ENCODE data around the gene JMJD7.

DNA sequence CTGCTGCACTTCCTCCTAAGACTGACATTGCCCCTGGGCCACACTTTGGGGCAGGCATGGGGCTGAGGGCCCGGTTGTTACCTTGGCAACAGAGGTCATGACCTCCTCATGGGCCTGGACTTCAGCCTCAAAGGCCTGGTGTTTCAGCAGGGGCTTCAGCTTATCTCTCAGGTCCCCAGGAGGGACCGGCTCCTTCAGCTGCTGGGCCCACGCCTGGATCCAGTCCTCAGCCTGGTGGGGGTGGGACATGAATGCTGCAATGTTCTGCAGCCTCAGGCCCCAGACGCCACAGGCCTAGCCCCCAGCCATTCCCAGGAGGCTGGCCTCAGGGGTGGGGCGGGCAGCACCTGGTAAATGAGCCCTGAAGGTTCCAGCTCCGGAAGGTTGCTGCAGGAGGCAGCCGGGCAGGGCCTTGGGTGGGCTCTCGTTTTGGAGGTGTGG, 38.4 kb downstream of the JMJD7 start:
- TF ChIP-seq, protein P1, sequence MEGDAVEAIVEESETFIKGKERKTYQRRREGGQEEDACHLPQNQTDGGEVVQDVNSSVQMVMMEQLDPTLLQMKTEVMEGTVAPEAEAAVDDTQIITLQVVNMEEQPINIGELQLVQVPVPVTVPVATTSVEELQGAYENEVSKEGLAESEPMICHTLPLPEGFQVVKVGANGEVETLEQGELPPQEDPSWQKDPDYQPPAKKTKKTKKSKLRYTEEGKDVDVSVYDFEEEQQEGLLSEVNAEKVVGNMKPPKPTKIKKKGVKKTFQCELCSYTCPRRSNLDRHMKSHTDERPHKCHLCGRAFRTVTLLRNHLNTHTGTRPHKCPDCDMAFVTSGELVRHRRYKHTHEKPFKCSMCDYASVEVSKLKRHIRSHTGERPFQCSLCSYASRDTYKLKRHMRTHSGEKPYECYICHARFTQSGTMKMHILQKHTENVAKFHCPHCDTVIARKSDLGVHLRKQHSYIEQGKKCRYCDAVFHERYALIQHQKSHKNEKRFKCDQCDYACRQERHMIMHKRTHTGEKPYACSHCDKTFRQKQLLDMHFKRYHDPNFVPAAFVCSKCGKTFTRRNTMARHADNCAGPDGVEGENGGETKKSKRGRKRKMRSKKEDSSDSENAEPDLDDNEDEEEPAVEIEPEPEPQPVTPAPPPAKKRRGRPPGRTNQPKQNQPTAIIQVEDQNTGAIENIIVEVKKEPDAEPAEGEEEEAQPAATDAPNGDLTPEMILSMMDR (IDR thresholded peaks at IDR 0.05): no peak
- TF ChIP-seq POLR2A (IDR thresholded peaks at IDR 0.05): no peak
- TF ChIP-seq POLR2AphosphoS5 (IDR thresholded peaks at IDR 0.05): no peak
